Stimulated activated CD8-positive, alpha-beta memory T cell treated with anti-CD3 and anti-CD28 coated beads, Interleukin-15, amount 100 ng/mL, for 48 hours (primary cell): ENCODE results near the gene ELL3.
A peak's percentile ranks its signal among the peaks of the same experiment; 100 is the strongest.
"Not testable (repeated sequence)": the region's sequence is repeated elsewhere in the genome, so short reads cannot be mapped to it uniquely, and the experiment has no call there.

Experiments used
- DNase-seq, 2 donors: peaks; one replicate each; pipeline ENCODE4 v3.0.0-alpha.2; 2020; ENCODE audit warnings: low read depth in 2 of 2

ELL3 gene, protein sequence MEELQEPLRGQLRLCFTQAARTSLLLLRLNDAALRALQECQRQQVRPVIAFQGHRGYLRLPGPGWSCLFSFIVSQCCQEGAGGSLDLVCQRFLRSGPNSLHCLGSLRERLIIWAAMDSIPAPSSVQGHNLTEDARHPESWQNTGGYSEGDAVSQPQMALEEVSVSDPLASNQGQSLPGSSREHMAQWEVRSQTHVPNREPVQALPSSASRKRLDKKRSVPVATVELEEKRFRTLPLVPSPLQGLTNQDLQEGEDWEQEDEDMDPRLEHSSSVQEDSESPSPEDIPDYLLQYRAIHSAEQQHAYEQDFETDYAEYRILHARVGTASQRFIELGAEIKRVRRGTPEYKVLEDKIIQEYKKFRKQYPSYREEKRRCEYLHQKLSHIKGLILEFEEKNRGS

DNA sequence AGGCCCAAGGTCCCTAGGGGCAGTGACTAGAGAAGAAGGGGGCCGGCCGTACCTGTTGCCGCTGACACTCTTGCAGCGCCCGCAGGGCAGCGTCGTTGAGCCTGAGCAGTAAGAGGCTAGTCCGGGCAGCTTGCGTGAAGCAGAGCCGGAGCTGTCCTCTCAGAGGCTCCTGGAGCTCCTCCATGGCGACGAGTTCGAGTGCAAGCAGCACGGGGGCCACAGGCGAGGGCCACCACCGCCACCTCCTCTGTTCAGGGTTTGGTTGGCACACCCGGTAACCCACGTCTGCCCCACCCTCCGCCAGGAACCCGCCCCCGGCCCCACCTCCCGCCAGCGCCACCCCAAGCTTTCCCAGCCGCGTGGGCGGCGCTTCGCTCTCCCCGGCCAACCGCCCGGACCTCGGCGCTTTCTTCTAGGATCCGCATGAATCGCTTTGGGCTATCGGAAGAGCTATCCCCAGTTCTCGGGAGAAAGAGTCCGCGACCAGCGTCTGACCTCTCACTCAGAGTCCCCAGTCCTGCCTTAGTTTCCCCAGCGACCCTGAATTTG, at the start of gene ELL3:
TSS of gene ELL3 (minus strand) at position 249 of the 549 bp plus-strand sequence. CDS start at position 184, 65 bp downstream.
- DNase-seq, result peak; percentile 65

DNA sequence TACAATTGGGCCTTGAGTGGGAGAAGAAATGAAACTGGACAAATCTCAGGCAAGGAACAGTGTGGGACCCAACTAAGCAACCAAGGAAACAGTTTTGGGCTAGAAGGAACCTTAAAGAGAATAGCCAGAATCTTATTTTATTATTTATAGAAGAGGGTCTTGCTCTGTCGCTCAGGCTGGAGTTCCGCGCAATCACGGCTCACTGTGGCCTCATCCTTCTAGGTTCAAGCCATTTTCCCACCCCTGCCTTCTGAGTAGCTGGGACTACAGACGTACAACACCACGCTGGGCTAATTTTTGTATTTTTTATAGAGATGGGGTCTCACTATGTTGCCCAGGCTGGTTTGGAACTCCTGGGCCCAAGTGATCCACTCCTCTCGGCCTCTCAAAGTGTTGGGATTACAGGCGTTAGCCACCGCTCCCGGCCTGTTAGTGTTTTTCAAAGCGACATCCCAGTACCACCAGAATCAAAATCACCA, 49.3 kb upstream of the ELL3 start:
- no peak for DNase-seq

DNA sequence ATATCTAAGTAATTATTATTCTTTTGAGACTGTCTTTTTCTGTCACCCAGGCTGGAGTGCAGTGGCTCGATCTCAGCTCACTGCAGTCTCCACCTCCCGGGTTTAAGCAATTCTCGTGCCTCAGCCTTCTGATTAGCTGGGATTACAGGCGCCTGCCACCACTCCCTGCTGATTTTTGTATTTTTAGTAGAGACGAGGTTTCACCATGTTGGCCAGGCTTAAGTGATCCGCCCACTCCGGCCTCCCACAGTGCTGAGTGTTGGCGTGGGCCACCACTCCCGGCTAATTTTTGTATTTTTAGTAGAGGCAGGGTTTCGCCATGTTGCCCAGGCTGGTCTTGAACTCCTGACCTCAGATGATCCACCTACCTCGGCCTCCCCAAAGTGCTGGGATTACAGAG, 48.5 kb upstream of the ELL3 start:
- not testable (repeated sequence) for DNase-seq

DNA sequence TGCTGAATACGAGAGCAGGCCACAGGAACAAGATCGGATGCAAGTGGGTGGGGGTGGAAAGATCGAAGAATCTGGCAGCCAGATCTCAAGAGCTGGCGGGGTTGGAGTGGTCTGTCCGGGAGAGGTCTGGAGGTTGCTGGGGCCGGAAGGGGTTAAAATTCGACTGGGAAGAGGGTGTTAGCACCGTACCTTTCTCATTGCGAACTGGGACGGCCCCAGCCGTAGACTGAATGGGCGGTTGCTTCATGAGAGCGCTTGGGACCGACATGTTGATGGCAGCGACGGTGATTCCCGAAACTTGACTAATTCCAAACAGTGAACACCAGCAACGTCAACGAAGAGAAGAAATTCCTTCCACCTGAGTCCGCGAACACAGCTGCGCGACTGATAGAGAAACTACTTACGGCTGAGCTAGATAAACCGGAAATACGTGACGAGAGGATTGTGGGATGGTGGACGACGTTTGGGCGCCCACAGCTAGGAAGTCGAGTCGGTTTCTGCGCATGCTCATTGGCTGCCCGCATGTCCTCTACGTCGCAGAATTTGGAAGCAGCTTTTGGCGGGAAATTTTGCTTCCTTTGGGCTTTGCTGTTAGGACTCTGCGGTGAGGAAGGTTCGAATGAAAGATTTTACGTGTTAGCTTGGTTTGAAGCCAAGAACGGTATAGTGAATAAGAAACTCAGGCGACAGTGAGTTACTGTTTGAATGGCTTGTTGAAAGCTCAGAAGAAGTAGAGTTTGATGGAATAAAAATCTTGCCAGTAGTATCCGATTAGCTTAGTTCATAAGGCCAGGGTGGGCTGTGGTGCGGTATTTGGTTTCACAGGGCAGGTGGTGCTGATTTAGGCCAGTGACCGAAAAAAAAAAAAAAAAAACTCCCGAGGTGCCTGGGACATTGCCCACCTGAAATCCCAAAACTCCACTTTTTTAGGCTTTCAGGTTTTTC, 47.8 kb upstream of the ELL3 start, which contains the start of gene MFAP1:
TSS of gene MFAP1 (minus strand) at position 389 of the 945 bp plus-strand sequence. CDS start at position 268, 121 bp downstream.
- peak; percentile 87 for DNase-seq

DNA sequence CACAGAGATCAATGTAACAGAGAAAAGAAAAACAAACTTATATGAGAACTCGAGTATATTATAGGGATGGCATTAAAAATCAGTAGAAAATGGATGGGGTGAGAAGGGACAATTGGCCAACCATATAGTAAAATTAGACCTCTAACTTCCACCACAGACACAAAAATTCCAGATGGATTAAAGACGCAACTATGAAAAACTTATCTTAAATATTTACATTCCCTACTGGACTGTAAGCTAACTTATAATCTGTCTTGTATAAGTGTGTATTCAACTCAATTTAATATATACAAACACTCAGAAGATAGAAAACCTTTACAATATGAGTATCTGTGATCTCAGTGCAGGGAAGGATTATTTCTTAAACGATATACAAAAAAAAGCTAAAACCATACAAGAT, 44.7 kb upstream of the ELL3 start:
- DNase-seq, result no peak

DNA sequence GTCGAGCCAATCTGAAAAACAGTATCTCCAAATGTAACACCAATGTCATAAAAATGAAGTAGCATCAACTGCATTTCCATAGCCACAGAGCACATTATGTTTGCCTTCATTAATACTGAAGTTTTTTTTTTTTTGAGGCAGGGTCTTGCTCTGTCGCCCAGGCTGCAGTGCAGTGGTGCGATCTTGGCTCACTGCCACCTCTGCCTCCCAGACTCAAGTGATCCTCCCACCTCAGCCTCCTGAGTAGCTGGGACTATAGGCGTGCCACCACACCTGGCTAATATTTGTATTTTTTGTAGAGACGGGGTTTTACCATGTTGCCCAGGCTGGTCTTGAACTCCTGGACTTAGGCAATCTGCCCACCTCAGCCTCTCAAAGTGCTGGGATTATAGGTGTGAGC, 38.3 kb upstream of the ELL3 start:
- not testable (repeated sequence) for DNase-seq

DNA sequence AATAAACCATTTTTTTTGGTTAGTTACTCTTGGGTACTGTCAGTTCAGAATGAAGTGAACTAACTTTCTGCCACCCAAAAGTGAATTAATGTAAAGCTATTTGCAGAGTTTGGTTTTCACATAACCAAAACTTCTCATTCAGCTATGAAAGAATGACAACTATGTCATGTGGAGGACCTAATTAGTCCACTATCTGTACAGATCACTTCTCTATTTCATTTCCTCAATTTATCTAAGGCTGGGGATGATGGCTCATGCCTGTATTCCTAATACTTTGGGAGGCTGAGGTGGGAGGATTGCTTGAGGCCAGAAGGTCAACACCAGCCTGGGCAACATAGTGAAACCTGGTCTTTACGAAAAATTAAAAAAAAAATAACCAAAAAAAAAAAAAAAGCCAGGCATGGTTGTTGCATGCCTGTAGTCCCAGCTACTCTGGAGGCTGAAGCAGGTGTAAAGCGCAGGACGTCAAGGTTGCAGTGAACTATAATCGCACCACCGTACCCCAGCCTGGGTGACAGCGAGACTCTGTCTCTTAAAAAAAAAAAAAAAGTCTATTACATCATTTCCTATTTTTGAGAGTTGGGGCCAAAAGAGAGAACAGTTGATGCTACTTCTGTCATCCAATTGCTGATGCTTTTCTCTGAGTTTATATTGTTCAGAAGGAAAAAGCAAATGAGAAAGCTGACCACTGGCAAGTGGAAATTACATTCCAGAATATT, 32.4 kb upstream of the ELL3 start:
- DNase-seq, result no peak

DNA sequence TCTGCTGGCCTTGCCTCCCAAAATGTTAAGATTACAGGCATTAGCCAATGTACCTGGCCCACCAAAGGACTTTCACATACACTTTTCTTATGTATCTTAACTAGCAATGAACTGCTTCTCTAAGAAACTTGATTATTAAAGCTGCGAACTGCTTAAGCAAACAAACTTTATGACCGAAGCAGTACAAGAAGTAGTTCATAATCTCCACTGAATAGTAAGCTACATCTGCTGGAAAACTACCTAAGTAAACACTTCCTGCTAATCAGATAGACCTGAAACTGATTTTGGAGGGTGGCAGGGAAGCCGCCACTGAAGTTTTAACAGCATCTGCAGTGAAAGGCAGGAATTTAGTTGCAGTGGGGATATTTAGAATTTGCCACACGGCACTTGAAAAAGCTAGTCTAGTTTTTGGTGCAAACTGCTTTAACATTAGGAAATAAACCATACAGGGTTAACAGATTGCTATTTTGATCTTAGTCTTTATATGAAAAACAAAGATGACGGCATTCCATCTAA, 31.7 kb upstream of the ELL3 start:
- no peak for DNase-seq

DNA sequence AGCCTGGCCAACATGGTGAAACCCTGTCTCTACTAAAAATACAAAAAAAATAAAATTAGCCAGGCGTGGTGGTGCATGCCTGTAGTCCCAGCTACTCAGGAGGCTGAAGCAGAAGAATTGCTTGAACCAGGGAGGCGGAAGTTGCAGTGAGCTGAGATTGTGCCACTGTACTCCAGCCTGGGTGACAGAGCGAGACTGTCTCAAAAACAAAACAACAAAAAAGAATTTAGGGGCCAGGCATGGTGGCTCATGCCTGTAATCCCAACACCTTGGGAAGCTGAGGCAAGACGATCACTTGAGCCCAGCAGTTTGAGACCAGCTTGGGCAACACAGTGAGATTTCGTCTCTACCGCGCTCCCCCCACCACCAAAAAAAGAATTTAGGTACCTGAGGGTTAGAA, 25.9 kb upstream of the ELL3 start:
- not testable (repeated sequence) for DNase-seq

DNA sequence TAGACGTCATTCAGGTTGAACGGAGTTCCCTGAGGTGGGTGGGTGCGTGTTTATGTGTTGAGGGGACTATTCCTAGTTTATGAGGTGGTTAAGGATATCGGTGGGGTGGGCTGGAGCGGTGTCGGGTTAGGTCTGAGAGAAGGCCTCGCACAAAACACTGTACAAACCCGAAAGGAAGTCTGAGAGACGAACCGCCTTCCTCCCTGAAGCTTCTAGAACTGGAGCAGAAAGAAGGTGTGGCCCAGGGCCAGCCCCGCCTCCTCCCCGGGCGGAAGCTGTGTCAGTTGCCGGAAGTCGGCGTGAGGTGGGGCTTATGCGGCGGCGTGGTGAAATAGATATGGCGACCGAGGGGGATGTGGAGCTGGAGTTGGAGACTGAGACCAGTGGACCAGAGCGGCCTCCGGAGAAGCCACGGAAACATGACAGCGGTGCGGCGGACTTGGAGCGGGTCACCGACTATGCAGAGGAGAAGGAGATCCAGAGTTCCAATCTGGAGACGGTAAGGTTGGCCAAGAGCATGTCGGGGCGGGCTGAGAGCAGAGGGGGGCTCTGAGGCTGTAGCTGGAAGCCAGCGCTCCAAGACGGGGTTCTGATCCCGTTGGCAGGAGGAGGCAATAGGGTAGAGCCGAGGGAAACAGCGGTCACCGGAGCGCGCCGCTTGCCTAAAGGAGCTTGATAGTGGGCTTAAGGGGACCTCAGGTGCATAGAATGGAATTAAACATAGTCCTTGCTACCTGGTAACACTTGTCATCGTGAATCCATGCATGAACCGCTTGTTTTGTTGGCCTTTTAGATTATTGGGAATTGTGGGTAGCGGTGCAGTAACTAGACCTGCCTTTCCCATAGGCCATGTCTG, 23.7 kb upstream of the ELL3 start, which contains the start of gene HYPK:
TSS of gene HYPK (plus strand) at position 314 of the 856 bp plus-strand sequence. CDS start at position 338, 24 bp downstream.
- DNase-seq, result peak; percentile 83 to 86

DNA sequence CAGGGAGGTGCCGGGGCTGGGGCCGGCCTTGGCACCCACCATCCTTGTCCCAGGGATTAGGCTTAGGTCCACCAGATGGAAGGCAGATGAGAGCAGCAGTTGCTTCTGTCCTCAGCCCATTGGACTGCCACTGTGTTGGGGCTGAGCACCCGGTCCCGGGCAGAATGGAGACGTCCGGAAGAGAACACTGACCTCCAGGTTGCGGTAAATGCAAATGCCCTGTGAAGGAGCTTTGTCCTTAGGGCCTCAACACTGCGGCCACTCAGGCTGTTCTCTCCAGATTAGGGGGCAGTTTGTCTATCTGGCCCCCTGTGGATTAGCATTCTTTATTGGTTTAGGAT, 23.1 kb upstream of the ELL3 start, which contains the start of gene SERINC4:
TSS of gene SERINC4 (minus strand) at position 276 of the 341 bp plus-strand sequence. CDS start at position 42, 234 bp downstream.
- no peak for DNase-seq

DNA sequence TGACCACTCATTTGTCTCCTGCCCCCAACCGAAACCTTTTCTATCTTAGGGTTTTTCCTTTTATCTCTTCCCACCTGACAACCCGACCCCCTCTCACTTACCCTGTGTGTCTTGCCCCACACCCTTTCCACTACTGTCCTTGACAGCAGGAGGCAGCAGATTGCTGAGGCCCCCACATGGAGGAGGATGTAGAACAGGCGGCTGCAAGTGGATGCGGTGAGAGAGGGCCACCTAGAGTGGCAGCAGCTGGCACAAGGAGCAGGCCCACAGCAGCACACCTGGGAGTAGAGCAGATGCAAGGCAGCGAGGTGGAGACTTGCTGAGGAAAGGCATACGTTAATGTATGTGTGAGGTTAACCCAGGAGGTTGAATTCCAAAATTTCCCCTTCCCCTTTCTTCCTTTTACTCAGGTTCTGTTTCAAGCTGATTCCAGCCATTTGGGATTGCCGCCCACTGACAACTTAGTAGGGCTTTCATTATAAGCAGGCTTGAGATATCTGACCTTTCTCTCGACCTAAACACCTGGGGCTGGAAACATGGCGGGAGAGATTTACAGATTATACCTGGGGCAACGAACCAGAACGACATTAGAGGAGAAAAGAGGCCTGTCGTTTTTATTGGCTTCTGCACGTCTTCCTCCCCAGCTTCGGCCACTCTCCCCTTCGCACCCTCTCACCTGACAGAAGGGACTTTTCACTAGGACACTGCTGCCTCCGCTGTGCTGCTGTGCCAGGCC, 22.6 kb upstream of the ELL3 start:
- no peak for DNase-seq

DNA sequence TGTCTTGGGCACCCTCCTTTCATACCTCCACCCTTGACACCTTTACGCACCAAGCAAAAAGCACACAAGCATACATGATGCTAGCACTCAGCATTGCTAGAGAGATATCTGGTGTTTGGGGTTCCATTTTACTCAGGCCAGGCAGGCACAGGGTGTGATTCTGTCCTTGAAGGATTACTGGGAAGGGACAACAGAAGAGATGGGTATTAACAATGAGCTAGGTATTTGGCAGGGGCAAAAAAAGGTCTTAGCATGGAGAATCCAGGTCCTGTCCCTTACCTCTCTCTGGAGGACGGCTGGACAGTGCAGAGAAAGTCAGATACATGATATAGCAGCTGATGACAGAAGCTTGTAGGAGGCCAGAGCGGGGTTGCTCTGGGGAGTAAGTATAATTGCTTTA, 19.8 kb upstream of the ELL3 start:
- DNase-seq, result no peak

DNA sequence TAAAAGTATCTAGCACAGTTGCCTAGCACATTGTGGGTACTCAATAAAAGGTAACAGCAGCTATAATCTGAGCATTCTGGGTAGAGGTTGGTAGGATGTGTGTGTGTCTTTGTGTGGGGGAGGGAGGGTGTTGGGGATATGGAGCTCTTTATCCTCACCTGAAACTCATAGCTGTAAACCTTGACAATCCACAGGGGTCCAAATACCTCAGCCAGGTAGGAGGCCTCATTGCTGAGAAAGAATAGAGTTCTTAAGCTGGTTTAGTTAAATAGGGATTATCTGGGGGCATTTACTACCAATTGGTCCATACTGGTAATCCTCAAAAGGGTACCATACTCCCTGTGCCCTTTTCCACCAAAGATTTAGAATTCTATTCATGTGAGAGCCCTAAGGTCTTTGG, 19.2 kb upstream of the ELL3 start:
- no peak for DNase-seq

DNA sequence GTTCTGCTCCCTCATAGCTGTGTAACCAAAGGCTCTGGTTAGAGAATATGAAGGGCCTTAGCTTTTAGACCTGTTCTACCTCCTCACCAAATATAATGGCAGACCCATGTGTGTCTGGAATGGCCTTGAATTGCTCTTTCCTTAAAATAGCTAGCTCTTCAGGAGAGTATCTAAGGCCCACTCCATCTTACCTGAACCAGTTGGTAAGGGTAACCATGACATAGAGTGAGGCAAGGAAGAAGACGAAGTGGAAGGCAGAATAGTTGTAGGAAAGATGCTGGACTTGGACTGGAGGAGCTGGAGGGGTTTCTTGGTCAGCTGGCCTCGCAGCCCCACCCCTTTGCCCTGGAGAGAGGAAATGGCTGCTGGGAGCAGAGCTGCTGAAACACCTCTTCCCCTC, 18.4 kb upstream of the ELL3 start:
- DNase-seq, result no peak

DNA sequence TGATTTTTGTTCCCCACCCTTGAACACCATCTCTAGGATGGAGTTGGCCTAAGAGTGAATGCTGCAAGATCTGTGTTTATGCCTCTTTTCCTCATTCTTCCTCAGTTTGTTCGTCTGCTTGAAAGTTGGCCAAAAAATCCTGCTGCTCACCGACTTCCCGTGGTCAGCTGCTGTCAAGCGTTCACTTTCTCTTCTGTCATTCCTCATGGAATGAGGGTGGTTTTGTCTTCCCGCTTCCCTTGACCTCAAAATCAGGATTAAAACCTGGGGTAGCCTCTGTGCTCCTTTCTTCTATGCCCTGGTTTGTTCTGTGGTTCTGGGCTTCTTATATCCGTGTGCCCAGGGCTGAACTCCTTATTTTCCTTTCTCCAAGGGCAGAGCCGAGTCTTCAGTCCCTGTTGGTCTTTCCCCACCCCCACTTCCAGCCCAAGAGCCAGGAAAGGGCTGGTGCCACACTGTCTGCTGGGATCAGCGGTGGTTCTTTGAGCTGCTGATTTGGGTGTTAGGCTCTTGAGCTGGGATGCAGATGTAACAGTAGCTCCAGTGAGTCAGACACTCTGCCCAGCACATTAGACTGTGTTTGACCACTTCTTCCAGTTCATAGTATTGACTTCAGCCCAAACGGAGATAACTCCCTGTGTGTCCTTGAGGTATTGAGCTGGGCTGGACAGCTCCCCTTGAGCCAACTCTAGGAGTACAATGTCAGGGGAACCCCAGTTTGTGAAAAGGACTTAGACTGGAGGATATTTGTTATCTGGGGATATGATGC, 17.7 kb upstream of the ELL3 start:
- no peak for DNase-seq

DNA sequence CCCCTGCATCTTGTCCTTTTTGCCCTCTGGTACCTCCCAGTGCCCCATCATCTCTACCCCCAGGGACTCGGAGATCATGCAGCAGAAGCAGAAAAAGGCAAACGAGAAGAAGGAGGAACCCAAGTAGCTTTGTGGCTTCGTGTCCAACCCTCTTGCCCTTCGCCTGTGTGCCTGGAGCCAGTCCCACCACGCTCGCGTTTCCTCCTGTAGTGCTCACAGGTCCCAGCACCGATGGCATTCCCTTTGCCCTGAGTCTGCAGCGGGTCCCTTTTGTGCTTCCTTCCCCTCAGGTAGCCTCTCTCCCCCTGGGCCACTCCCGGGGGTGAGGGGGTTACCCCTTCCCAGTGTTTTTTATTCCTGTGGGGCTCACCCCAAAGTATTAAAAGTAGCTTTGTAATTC, 16.9 kb upstream of the ELL3 start:
- no peak for DNase-seq

DNA sequence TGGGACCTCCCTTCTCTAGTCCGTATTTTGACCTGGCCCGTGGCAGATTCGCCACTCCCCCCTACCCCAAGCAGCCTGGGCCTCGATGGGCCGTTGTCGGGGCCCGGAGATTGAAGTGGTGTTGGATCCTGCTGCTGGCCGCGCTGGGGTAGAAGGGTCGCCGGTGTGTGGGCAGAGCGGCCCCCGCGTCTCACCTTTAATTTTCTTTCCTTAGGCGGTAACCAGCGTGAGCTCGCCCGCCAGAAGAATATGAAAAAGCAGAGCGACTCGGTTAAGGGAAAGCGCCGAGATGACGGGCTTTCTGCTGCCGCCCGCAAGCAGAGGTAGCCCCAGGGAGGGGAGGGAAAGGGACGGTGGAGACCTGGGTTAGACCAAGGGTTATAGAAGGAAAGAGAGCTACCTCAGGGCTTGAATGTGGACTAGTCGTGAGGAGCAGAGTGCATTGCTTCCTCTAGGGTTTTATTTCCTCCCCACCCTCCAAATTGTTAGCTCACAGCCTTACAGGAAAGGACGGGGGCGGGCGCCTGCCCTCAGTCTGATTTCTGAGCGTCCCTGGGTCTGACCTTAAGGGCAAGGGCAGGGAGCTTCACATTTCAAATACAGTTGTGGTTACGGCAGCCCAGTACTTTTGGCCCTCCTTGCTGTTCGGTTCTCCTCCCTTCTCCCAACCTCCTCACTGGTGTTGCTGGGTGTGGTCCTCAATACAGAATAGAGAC, 16.2 kb upstream of the ELL3 start:
- DNase-seq, result no peak
